Stimulated activated CD4-positive, alpha-beta T cell treated with anti-CD3 and anti-CD28 coated beads, Interleukin-4, amount 100 ng/mL, for 1 hour (primary cell): ENCODE measurements around the gene RHEB.

Source experiments
- DNase-seq: peaks from one replicate; pipeline ENCODE4 v3.0.0-alpha.2; 2020

The RHEB gene

GRCh38 chr7:151429560-151430331 is 89.9 kb downstream of the RHEB start:
- peak; percentile 33 for DNase-seq

- no peak for DNase-seq
These were observed 90.5 kb downstream of the RHEB start for GRCh38 chr7:151429237-151429559.

- no peak for DNase-seq
These were observed 91.1 kb downstream of the RHEB start for GRCh38 chr7:151428378-151429236.

GRCh38 chr7:151427705-151428377 is 91.9 kb downstream of the RHEB start:
- no peak for DNase-seq

- no peak for DNase-seq
These were observed 92.6 kb downstream of the RHEB start for GRCh38 chr7:151426904-151427704.

GRCh38 chr7:151426441-151426903 is 93.2 kb downstream of the RHEB start:
- DNase-seq = no peak

GRCh38 chr7:151425670-151426440 is 93.8 kb downstream of the RHEB start:
- no peak for DNase-seq

- DNase-seq = no peak
These were observed 94.9 kb downstream of the RHEB start for GRCh38 chr7:151424799-151425198.

- no peak for DNase-seq
These were observed 95.8 kb downstream of the RHEB start for GRCh38 chr7:151423936-151424335.

GRCh38 chr7:151423226-151423625 is 96.5 kb downstream of the RHEB start:
- no peak for DNase-seq

- DNase-seq = no peak
These were observed 97.5 kb downstream of the RHEB start for GRCh38 chr7:151422212-151422611.

- no peak for DNase-seq
These were observed 99.6 kb downstream of the RHEB start for GRCh38 chr7:151420144-151420543.

- DNase-seq = no peak
These were observed 102.8 kb downstream of the RHEB start for GRCh38 chr7:151416941-151417315.

GRCh38 chr7:151416112-151416940 is 103.4 kb downstream of the RHEB start:
- no peak for DNase-seq
